Measurements from ENCODE around the gene RNF121. TPM values are rescaled to one million over a fixed set of nuclear protein-coding genes. Genes with fewer than 3 reads are reported as not detected.

RNF121 gene
- total RNA-seq, 1 experiment from 2014 or later, result 56.9 TPM

DNA sequence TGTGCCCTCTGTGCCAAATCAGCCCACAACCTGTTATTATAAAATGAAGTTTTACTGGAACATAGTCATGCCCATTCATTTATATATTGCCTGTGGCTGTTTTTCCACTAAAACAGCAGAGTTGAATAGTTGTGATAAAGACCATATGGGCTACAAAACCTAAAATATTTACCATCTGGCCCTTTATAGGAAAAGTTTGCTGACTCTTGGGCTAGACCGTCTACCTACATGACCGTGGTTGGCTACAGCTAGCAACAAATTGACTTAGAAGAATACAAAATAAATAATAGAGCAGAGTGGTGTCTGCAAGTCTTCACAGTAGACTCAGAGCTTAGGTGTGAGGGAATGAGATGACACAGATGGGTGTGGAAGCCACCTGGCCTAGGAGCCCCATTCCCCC is 58.7 kb downstream of the RNF121 start:
- no peak overlapping the region for H2BK5ac ChIP-seq (ENCODE audit: insufficient read length, low read length)
- WGBS (ENCODE audit: extremely low coverage, insufficient read length, low lambda C conversion rate), result no CpG with 5 or more reads among the region's 2 CpGs
- H3K79me1 ChIP-seq (ENCODE audit: insufficient read depth, low read depth, low read length, poor library complexity, severe bottlenecking), result no peaks in the 10 kb centered on the region
- H3K23ac ChIP-seq (ENCODE audit: insufficient read length, low read depth, low read length), result no peak overlapping the region
- no peak overlapping the region for H3K14ac ChIP-seq (ENCODE audit: insufficient read depth, low read length)
- no peaks in the 10 kb centered on the region for H4K20me1 ChIP-seq (ENCODE audit: control insufficient read depth, insufficient read depth, insufficient read length)
- H2BK12ac ChIP-seq (ENCODE audit: insufficient read length, low read depth, low read length), result no peak overlapping the region
- H3K18ac ChIP-seq (ENCODE audit: insufficient read length, low read depth, low read length), result no peak overlapping the region
- H3K27ac ChIP-seq (ENCODE audit: insufficient read length, low read depth, low read length), result no peak overlapping the region
- no peak overlapping the region for H3K4ac ChIP-seq (ENCODE audit: low read depth, low read length)
- H3K4me1 Mint-ChIP-seq, result no peaks in the 10 kb centered on the region
- H3K4me3 Mint-ChIP-seq, result no peak overlapping the region
- H3K4me2 ChIP-seq (ENCODE audit: insufficient read depth, insufficient read length, low read length), result no peak overlapping the region
- no peak overlapping the region for H2BK20ac ChIP-seq (ENCODE audit: low read depth, low read length, poor library complexity, severe bottlenecking)
- H3K4me1 ChIP-seq (ENCODE audit: insufficient read depth, low read length), result no peaks in the 10 kb centered on the region
- no peaks in the 10 kb centered on the region for H3K27me3 ChIP-seq (ENCODE audit: insufficient read depth, low read length)
- peaks cover 11 to 38% (median 24%) of the 10 kb centered on the region in 3 experiments; a peak in 6 of 7 replicates for H3K36me3 Mint-ChIP-seq (ENCODE audit: insufficient read depth in 1 of 3, low read depth in 3 of 3)
- H3K23me2 ChIP-seq (ENCODE audit: insufficient read length, low read depth, low read length, poor library complexity, severe bottlenecking), result no peaks in the 10 kb centered on the region
- no peak overlapping the region for H2AK5ac ChIP-seq (ENCODE audit: insufficient read length, low read length)
- H4K5ac ChIP-seq (ENCODE audit: insufficient read length, low read depth, low read length), result no peak overlapping the region
- no peaks in the 10 kb centered on the region for H3K9me3 ChIP-seq (ENCODE audit: control insufficient read depth, low read depth, low read length)
- H2AFZ ChIP-seq (ENCODE audit: low read length), result no peak overlapping the region
- H3T11ph ChIP-seq (ENCODE audit: low read length), result no peak overlapping the region
- H3K27ac Mint-ChIP-seq, result no peak overlapping the region
- H3K79me2 ChIP-seq (ENCODE audit: insufficient read depth, low read length), result no peaks in the 10 kb centered on the region
- no peak overlapping the region for H3K9ac ChIP-seq (ENCODE audit: extremely low read depth, insufficient read length, low read length)
- H4K91ac ChIP-seq (ENCODE audit: insufficient read length, low read depth, low read length), result no peak overlapping the region
- no peaks in the 10 kb centered on the region for H3K9me3 Mint-ChIP-seq
- TF ChIP-seq, protein P1, sequence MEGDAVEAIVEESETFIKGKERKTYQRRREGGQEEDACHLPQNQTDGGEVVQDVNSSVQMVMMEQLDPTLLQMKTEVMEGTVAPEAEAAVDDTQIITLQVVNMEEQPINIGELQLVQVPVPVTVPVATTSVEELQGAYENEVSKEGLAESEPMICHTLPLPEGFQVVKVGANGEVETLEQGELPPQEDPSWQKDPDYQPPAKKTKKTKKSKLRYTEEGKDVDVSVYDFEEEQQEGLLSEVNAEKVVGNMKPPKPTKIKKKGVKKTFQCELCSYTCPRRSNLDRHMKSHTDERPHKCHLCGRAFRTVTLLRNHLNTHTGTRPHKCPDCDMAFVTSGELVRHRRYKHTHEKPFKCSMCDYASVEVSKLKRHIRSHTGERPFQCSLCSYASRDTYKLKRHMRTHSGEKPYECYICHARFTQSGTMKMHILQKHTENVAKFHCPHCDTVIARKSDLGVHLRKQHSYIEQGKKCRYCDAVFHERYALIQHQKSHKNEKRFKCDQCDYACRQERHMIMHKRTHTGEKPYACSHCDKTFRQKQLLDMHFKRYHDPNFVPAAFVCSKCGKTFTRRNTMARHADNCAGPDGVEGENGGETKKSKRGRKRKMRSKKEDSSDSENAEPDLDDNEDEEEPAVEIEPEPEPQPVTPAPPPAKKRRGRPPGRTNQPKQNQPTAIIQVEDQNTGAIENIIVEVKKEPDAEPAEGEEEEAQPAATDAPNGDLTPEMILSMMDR (conservative IDR thresholded peaks at IDR 0.05), result no peak
- no peak overlapping the region for H2BK120ac ChIP-seq (ENCODE audit: low read depth, low read length, poor library complexity, severe bottlenecking)
- no peak overlapping the region for H4K8ac ChIP-seq (replicated peaks; ENCODE audit: insufficient read length, low read depth, low read length)
- H3K56ac ChIP-seq (ENCODE audit: insufficient read length, low read depth, low read length), result no peak overlapping the region
- no peak overlapping the region for H2BK15ac ChIP-seq (ENCODE audit: low read depth, low read length)
- H3K27me3 Mint-ChIP-seq (ENCODE audit: low read depth), result no peaks in the 10 kb centered on the region
- no peak for DNase-seq

All from H9 (cell line).